ENCODE data around the gene NAT8. TPM values are rescaled to one million over a fixed set of nuclear protein-coding genes. Genes with fewer than 3 reads are reported as not detected.

Gene NAT8
- total RNA-seq, 1 experiment from 2014 or later: not detected

GRCh38 chr2:73601780-73602179 lies 40.4 kb downstream of the NAT8 start:
- Mint-ChIP-seq H3K4me1 (ENCODE audit: low read depth, unreplicated experiment) (no peaks in the 10 kb centered on the region), H3K36me3 (ENCODE audit: insufficient read depth, unreplicated experiment) (no peaks in the 10 kb centered on the region), H3K9me3 (ENCODE audit: unreplicated experiment) (no peaks in the 10 kb centered on the region), H3K27ac (ENCODE audit: unreplicated experiment) (no peak overlapping the region), H3K27me3 (ENCODE audit: insufficient read depth, unreplicated experiment) (no peaks in the 10 kb centered on the region), H3K4me3 (ENCODE audit: unreplicated experiment) (no peak overlapping the region)
- intact Hi-C loops (cut with micrococcal nuclease; ENCODE audit: unreplicated experiment): no loop called here
- BruUV-seq (replicated peaks): no TSS peak
- POLR2A ChIA-PET: no interaction called here
- DNase-seq: no peak
- Histone ChIP-seq H3K9me3 (no peaks in the 10 kb centered on the region), H3K27me3 (replicated peaks; ENCODE audit: control insufficient read depth, insufficient read depth, low read length) (no peaks in the 10 kb centered on the region), H3K36me3 (ENCODE audit: control insufficient read depth, insufficient read depth, low read length) (no peaks in the 10 kb centered on the region; the same call in 1 of the 2 replicates), H3K4me3 (ENCODE audit: low read depth, low read length) (no peak overlapping the region), H3K4me1 (no peaks in the 10 kb centered on the region)
- TF ChIP-seq, protein P1, sequence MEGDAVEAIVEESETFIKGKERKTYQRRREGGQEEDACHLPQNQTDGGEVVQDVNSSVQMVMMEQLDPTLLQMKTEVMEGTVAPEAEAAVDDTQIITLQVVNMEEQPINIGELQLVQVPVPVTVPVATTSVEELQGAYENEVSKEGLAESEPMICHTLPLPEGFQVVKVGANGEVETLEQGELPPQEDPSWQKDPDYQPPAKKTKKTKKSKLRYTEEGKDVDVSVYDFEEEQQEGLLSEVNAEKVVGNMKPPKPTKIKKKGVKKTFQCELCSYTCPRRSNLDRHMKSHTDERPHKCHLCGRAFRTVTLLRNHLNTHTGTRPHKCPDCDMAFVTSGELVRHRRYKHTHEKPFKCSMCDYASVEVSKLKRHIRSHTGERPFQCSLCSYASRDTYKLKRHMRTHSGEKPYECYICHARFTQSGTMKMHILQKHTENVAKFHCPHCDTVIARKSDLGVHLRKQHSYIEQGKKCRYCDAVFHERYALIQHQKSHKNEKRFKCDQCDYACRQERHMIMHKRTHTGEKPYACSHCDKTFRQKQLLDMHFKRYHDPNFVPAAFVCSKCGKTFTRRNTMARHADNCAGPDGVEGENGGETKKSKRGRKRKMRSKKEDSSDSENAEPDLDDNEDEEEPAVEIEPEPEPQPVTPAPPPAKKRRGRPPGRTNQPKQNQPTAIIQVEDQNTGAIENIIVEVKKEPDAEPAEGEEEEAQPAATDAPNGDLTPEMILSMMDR (IDR thresholded peaks at IDR 0.05; ENCODE audit: insufficient read depth in 1 of 2, low read depth in 1 of 2, low read length in 1 of 2, severe bottlenecking in 1 of 2, unreplicated experiment in 1 of 2): no peak
- CTCF ChIA-PET: no interaction called here

- Mint-ChIP-seq H3K9me3 (ENCODE audit: unreplicated experiment) (no peaks in the 10 kb centered on the region), H3K4me3 (ENCODE audit: unreplicated experiment) (no peak overlapping the region)
These were observed 48.0 kb downstream of the NAT8 start for GRCh38 chr2:73594251-73594650.

DNA sequence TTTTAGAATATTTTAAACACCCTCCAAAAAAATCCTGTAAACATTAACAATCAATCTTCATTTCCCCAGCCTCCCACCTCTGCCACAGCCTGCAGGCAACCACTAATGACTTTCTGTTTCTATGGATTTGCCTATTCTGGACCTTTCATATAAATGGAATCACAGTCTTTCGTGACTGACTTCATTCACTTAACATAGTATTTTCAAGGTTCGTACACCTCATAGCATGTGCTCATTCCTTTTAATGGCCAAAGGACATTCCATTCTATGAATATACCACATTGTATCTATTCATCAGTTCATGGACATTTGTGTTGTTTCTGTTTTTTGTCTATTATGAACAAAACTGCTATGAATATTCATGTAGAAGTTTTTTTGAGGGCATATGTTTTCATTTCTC lies 48.5 kb downstream of the NAT8 start:
- H3K36me3 ChIP-seq (ENCODE audit: control insufficient read depth, insufficient read depth, low read length): no peaks in the 10 kb centered on the region
- Mint-ChIP-seq H3K27ac (ENCODE audit: unreplicated experiment) (no peak overlapping the region), H3K4me1 (ENCODE audit: low read depth, unreplicated experiment) (no peaks in the 10 kb centered on the region), H3K27me3 (ENCODE audit: insufficient read depth, unreplicated experiment) (no peaks in the 10 kb centered on the region), H3K4me3 (ENCODE audit: unreplicated experiment) (no peak overlapping the region), H3K36me3 (ENCODE audit: insufficient read depth, unreplicated experiment) (no peaks in the 10 kb centered on the region), H3K9me3 (ENCODE audit: unreplicated experiment) (no peaks in the 10 kb centered on the region)
- DNase-seq: no peak
- H3K4me3 ChIP-seq (ENCODE audit: low read depth, low read length): no peak overlapping the region
- ChIA-PET CTCF (no interaction called here), POLR2A (no interaction called here)
- no peaks in the 10 kb centered on the region for H3K4me1 ChIP-seq
- H3K9me3 ChIP-seq: no peaks in the 10 kb centered on the region
- BruUV-seq (replicated peaks): no TSS peak
- intact Hi-C loops (cut with micrococcal nuclease; ENCODE audit: unreplicated experiment): no loop called here
- H3K27me3 ChIP-seq (replicated peaks; ENCODE audit: control insufficient read depth, insufficient read depth, low read length): no peaks in the 10 kb centered on the region
- TF ChIP-seq, protein P1 (IDR thresholded peaks at IDR 0.05; ENCODE audit: insufficient read depth in 1 of 2, low read depth in 1 of 2, low read length in 1 of 2, severe bottlenecking in 1 of 2, unreplicated experiment in 1 of 2): no peak

More at GRCh38 chr2:73594251-73594650, 48.0 kb downstream of the NAT8 start:
- intact Hi-C loops (cut with micrococcal nuclease; ENCODE audit: unreplicated experiment): no loop called here
- no TSS peak for BruUV-seq (replicated peaks)
- H3K27ac Mint-ChIP-seq (ENCODE audit: unreplicated experiment): no peak overlapping the region
- CTCF ChIA-PET: no interaction called here
- H3K4me3 ChIP-seq (ENCODE audit: low read depth, low read length): no peak overlapping the region
- no peaks in the 10 kb centered on the region for H3K9me3 ChIP-seq
- no peak for DNase-seq
- H3K36me3 Mint-ChIP-seq (ENCODE audit: insufficient read depth, unreplicated experiment): no peaks in the 10 kb centered on the region
- H3K36me3 ChIP-seq (ENCODE audit: control insufficient read depth, insufficient read depth, low read length): no peaks in the 10 kb centered on the region
- no peaks in the 10 kb centered on the region for H3K27me3 Mint-ChIP-seq (ENCODE audit: insufficient read depth, unreplicated experiment)
- TF ChIP-seq, protein P1 (IDR thresholded peaks at IDR 0.05; ENCODE audit: insufficient read depth in 1 of 2, low read depth in 1 of 2, low read length in 1 of 2, severe bottlenecking in 1 of 2, unreplicated experiment in 1 of 2): no peak
- no peaks in the 10 kb centered on the region for H3K4me1 ChIP-seq
- H3K27me3 ChIP-seq (replicated peaks; ENCODE audit: control insufficient read depth, insufficient read depth, low read length): no peaks in the 10 kb centered on the region
- H3K4me1 Mint-ChIP-seq (ENCODE audit: low read depth, unreplicated experiment): no peaks in the 10 kb centered on the region
- POLR2A ChIA-PET: no interaction called here

Other genes with a start within 250 kb of the NAT8 start
- gene TPRKB, start 94.9 kb upstream of the NAT8 start, total RNA-seq (2022): 42.1 and 48.8 TPM in 2 replicates
- gene DUSP11, start 137.7 kb upstream of the NAT8 start, total RNA-seq (2022): 23.8 and 24.3 TPM in 2 replicates
- not detected in 2 replicates for gene C2orf78, start 141.8 kb upstream of the NAT8 start, total RNA-seq (2022)
- 49.8 and 50.1 TPM in 2 replicates for gene STAMBP, start 186.5 kb upstream of the NAT8 start, total RNA-seq (2022)

All from Caco-2 (cell line).